Measurements from ENCODE around the gene SPATS1. TPM values are rescaled to one million over a fixed set of nuclear protein-coding genes. Genes with fewer than 3 reads are reported as not detected.
A peak's percentile ranks its signal among the peaks of the same experiment; 100 is the strongest.

Gene SPATS1
- total RNA-seq, 1 experiment from 2014 or later = not detected

GRCh38 chr6:44302856-44303255 is 39.6 kb upstream of the SPATS1 start (continued):
- TF ChIP-seq ATF6 (CRISPR knock-in tag; IDR thresholded peaks at IDR 0.05) = no peak
- TF ChIP-seq TCF7 (CRISPR knock-in tag; IDR thresholded peaks at IDR 0.05; ENCODE audit: low read depth) = no peak
- no peak for TF ChIP-seq RORB (CRISPR knock-in tag; IDR thresholded peaks at IDR 0.05)
- no peak for TF ChIP-seq SOX15 (CRISPR knock-in tag; IDR thresholded peaks at IDR 0.05)

GRCh38 chr6:44303842-44304241 is 38.6 kb upstream of the SPATS1 start:
- DNase-seq (ENCODE audit: low spot score) = no peak
- Mint-ChIP-seq H3K4me3 (no peak overlapping the region), H3K9me3 (no peaks in the 10 kb centered on the region), H3K27me3 (ENCODE audit: low read depth) (no peaks in the 10 kb centered on the region), H3K4me1 (no peaks in the 10 kb centered on the region), H3K27ac (no peak overlapping the region), H3K36me3 (peaks cover 62% of the 10 kb centered on the region)
- no peak for ATAC-seq
- POLR2A ChIA-PET = no interaction called here
- TF ChIP-seq ZBTB43 (CRISPR knock-in tag; IDR thresholded peaks at IDR 0.05) = no peak
- CTCF ChIA-PET = interaction anchor here (5.3 kb wide), 1 partner anchor 35 kb away, joined by 109 read pairs; the partner anchor contains the start of gene TMEM151B

- CTCF ChIA-PET = interaction anchor here (0.7 to 5.3 kb wide), 27 partner anchors 8 to 242 kb away, joined by 3 to 109 read pairs (median 6); partner anchors contain the start of genes AARS2, HSP90AB1, SLC35B2 and SPATS1
- H3K27ac Mint-ChIP-seq = no peak overlapping the region; the same call in 1 of the 2 replicates
- POLR2A ChIA-PET = no interaction called here
- peaks cover 69% of the 10 kb centered on the region for H3K36me3 Mint-ChIP-seq
- peak; percentile 88 for ATAC-seq
- H3K4me3 Mint-ChIP-seq = no peak overlapping the region
- H3K27me3 Mint-ChIP-seq (ENCODE audit: low read depth) = no peaks in the 10 kb centered on the region
- no peaks in the 10 kb centered on the region for H3K9me3 Mint-ChIP-seq
- DNase-seq (ENCODE audit: low spot score) = peak; percentile 66
- no peaks in the 10 kb centered on the region for H3K4me1 Mint-ChIP-seq
- TF ChIP-seq PRRX2 (CRISPR knock-in tag; IDR thresholded peaks at IDR 0.05) = no peak
- TF ChIP-seq FOXK1 (CRISPR knock-in tag; IDR thresholded peaks at IDR 0.05) = no peak
- peak; percentile 88 for TF ChIP-seq CTCF (IDR thresholded peaks at IDR 0.05)
- TF ChIP-seq AFF4 (CRISPR knock-in tag; IDR thresholded peaks at IDR 0.05; ENCODE audit: borderline replicate concordance) = no peak
- TF ChIP-seq ZNF138 (CRISPR knock-in tag; conservative IDR thresholded peaks at IDR 0.05) = no peak
- TF ChIP-seq MXD4 (CRISPR knock-in tag; IDR thresholded peaks at IDR 0.05; ENCODE audit: borderline replicate concordance) = no peak
- 0 out of 2 replicates have a peak, but pooled peaks have one; percentile 38 for TF ChIP-seq FOXP1 (CRISPR knock-in tag; IDR thresholded peaks at IDR 0.05; ENCODE audit: borderline replicate concordance)
- TF ChIP-seq ATF3 (CRISPR knock-in tag; conservative IDR thresholded peaks at IDR 0.05) = no peak
- no peak for TF ChIP-seq TEAD4 (CRISPR knock-in tag; IDR thresholded peaks at IDR 0.05)
- 0 out of 2 replicates have a peak, but pooled peaks have one; percentile 21 for TF ChIP-seq ESRRA (CRISPR knock-in tag; IDR thresholded peaks at IDR 0.05; ENCODE audit: borderline replicate concordance)
- TF ChIP-seq ZNF317 (CRISPR knock-in tag; IDR thresholded peaks at IDR 0.05; ENCODE audit: borderline replicate concordance, low read depth) = no peak
- TF ChIP-seq MAX (CRISPR knock-in tag; IDR thresholded peaks at IDR 0.05) = no peak
Measured at GRCh38 chr6:44304282-44305199, 37.9 kb upstream of the SPATS1 start.
